EH (cell line): Measurements from ENCODE around the gene ELMO1.

Experiments used
- DNase-seq: peaks from one replicate; pipeline ENCODE4 v3.0.0-alpha.2; 2015; ENCODE audit warnings: low read depth

ELMO1 gene

DNA sequence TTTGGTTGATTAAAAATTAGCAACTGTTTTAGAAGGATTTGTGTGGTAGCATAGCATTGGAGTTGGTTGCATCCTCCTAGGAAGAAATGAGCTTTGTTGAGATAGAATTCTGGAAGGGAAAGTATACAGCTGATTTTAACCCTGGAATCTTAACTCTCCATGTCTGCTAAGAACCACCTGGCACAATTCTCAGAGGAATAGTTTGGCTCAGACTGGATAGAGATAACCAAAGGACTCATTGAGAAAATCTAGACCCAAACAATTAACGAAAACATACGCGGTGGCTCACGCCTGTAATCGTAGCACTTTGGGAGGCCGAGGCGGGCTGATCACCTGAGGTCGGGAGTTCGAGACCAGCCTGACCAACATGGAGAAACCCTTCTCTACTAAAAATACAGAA, 625.3 kb downstream of the ELMO1 start:
- no peak for DNase-seq

DNA sequence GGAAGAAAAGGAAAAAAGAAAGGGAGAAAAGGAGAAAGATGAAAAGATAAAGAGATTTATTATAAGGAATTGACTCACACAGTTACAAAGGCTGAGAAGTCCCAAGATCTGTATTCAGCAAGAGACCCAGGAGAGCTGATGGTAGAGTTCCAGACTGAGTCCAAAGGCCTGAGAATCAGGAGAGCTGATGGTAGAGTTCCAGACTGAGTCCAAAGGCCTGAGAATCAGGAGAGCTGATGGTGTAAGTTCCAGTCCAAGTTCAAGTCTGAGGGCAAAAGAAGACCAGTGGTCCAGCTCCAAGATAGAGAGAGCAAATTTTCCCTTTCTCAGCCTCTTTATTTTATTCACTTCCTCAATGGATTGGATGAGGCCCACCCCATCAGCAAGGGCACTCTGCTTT, 627.0 kb downstream of the ELMO1 start:
- DNase-seq = no peak

DNA sequence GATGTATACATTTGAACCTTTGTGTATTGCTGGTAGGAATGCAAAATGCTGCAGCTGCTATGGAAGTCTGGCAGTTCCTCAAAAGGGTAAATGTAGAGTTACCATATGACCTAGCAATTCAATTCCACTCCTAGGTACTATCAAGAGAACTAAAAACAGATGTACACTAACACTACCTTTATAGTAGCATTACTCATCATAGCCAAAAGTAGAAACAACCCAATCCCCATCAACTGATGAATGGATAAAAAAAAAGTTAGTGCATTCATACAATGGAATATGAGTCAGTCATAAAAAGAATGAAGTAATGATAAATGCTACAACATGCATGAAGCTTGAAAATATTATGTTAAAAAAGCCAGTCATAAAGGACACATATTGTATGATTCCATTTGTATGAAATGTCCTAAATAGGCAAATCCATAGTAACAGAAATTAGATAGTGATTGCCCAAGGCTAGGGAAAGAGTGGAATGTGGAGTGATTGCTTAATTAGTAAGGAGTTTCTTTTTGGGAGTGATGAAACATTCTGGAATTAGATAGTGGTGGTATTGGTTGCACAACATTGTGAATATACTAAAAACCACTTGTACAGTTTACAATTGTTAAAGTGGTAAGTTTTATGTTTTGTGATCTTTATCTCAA, 628.0 kb downstream of the ELMO1 start:
- peak; percentile 28 for DNase-seq

DNA sequence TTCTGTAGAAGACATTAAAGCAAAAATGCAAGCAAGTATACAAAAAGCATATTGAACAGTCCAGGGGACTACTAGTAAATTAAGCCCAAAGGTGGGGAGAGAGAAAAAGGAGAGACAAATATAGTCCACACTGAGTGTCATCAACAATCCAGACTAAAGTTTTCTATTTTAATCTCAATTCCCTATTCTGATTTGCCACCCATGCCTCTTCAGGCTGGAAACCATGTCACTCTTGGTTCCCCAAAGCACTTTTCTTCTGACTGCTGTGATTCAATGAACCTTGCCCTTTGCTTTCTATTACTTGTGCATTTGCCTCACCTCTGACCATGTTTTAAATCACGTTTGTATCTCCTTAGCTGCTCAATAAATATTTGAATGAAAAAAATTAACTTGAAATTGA, 629.0 kb downstream of the ELMO1 start:
- no peak for DNase-seq

DNA sequence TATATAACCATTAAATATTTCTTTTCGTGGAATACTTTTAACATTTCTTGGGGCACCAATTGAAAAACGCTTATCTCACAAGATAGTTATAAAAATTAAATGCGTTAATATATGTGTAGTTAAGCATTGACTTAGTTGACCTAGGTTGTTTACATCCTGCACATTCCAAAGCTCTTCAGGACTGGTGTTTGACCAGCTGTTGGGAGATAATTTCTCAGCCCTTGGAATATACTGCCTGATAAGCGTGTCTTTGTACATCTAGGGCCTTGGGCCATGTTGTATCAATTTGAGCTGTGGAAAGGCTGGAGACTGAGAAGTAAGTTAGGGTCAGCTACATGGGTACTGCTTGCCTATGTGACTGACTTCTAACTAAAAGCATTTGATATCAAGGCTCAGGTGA, 634.4 kb downstream of the ELMO1 start:
- no peak for DNase-seq

DNA sequence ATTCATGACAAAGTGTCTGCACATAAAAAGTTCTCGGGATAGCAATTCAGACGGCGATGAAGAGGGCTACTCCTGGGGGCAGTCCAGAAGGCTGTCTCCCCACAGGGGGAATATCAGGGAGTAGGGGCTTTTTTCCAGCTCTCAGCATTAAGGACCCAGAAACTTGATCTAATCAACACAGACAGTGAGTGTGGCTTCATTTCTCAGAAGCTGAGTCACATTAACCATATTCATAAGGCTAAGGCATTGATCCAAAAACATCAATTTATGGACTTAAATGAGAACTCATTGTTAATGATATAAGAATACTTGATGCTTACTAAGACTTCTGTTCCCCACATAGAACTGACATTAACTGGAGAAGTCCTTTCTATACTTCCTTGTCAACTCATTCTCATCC, 636.9 kb downstream of the ELMO1 start:
- DNase-seq = no peak

DNA sequence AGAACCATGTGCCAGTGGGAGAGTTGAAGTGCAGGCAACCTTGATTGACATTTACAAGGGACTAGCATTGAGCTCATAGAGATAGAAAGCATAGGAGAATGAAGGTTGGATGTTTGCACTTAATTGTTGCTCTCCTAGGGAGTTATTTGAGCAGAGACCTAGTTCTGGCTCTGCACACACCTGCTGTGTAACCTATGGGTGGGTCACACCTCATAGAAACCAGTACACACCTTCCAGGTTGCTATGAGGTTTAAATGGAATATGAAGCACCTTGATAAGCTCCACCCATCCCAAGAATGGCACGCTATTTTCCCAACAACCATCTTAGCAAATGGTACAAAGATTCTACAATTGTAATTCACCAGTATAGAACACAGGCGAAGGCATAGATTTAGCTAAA, 638.2 kb downstream of the ELMO1 start:
- no peak for DNase-seq

DNA sequence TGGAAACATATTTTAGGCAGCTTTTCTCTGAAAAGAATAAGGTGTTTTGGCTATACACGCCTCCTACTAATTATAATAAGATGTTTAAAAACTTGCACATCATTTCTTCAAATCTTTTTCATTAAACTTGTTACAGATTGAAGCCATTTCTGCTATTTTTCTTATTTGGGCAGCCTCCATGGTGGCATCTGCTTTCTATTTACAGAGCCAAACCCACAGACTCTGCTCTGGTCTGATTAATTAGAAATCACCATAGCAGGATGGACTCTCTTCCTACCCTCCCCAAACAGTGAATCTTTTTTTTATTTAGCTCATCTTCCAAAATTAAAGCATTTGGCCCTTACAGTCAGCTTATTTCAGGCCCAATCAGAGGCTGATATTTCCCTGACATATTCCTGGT, 638.6 kb downstream of the ELMO1 start:
- no peak for DNase-seq

DNA sequence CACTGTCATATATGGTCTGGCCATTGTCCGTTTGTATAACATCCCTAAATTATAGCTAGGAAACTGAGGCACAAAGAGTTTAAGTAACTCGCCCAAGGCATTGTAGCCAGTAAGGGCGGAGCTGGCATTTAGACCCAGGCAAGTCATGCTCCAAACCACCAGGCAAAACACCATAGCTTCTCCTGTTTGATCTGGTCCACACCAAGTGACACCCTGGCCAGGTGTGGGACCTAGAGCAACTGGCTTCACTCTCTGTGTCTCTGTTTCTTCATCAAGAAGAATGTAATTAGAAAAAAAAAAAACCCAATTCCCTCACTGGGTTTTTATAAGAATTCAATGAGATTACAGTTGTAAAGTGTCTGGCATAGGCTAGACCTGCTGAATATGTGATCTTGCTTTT, 639.2 kb downstream of the ELMO1 start:
- DNase-seq = no peak

DNA sequence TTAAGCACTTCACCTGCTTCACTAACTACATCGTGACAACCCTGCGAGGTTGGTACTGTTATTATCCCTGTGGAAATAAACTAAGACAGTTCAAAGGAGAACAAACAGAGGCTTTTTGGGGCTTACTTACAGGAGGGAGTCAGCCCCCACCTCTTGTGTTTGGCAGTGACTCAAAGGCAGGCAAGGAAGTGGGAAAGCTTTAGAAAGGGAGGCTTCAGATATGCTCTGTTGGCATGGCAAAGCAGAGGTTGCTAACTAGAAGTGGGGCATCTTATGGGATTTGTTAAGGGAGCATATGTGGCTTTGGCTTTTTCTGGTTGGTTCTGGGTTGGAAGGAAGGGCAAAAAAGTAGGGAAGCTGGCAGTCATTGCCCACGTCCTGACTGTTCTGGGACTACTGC, 639.6 kb downstream of the ELMO1 start:
- no peak for DNase-seq

DNA sequence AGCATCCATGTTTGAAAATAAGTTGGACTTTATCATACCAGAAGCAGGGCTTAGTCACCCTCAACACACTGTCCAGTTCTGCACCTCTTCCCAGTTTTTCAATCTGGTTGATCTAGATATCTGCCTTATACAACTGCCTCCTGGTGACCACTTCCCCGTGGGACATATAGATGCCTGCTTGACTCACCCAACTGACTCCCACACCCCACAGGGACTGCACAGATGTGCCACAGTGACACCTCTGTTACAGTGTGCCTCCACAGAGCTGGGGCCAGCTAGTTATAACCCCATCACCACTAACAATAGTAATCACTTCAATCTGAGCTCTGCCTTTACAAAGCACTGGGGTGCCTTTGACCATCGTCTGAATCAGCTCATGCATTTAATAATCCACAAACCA, 641.8 kb downstream of the ELMO1 start:
- DNase-seq = no peak
